ENCODE measurements around the gene TAS2R40.

DNA sequence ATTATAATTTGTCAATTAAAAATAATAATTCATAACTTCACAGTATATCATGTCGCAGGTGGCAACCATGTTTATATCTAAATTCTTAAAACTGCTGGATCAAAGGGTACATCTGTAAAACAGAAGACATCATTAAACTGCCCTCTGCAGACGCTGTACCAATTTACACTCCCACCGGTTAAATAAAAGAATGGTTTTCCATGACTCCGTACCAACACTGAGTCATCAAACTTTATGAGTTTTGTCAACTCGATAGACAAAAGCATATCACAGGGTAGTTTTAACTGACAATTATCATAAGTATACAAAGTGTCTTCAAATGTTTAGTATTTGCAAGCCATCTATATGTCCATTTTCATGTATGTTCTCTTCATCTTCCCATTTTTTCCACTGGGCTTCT lies 35.7 kb downstream of the TAS2R40 start:
- no peak for TF ChIP-seq CTCF (IDR thresholded peaks at IDR 0.05)
- TF ChIP-seq EP300 (IDR thresholded peaks at IDR 0.05): no peak
- TF ChIP-seq POLR2A (IDR thresholded peaks at IDR 0.05): no peak

All from stomach (tissue), 4 donors.